SK-N-SH (cell line): Measurements from ENCODE around the gene PLA2G4B.

Experiments
- FOSL2 ChIP-seq: IDR thresholded peaks from 2 replicates; pipeline ENCODE4 v1.4.0; 2012; ENCODE audit warnings: low read depth, mild to moderate bottlenecking, moderate library complexity, borderline replicate concordance
- GABPA ChIP-seq: IDR thresholded peaks from 2 replicates; pipeline ENCODE4 v1.4.0; 2012; ENCODE audit warnings: low read depth, mild to moderate bottlenecking
- RAD21 ChIP-seq: IDR thresholded peaks from 2 replicates; pipeline ENCODE4 v1.6.1; 2012; ENCODE audit warnings: mild to moderate bottlenecking, low read length
- SMC3 ChIP-seq: IDR thresholded peaks from 2 replicates; pipeline ENCODE4 v1.6.1; 2012; ENCODE audit warnings: low read depth, low read length, improper control_type of control experiment
- TF ChIP-seq, protein P1 (sequence below): fragments of 200-600 bp; sonication (generic); IDR thresholded peaks from 2 replicates; pipeline ENCODE4 v1.6.1; 2017; ENCODE audit warnings: antibody characterized with exemption, mild to moderate bottlenecking, moderate library complexity

DNA sequence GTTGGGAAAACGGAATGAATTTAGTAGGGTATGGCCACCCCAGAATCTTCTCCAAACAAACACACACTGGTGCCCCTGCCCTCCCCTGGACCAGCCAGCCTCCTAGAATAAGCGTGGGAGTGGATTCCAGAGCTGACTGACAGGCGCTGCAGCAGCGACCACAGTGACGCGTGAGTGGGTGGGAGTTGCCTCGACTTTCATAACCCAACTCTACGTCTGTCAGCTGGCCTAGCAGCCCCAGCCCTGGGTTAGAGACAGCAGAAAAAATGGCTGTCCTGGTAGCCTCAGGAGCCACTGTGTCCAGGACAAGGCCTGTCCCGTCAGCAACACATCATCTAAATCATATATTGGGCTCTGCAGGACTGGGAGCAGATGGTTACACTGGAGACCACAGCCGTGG lies 10.0 kb downstream of the PLA2G4B start:
- TF ChIP-seq, protein P1, sequence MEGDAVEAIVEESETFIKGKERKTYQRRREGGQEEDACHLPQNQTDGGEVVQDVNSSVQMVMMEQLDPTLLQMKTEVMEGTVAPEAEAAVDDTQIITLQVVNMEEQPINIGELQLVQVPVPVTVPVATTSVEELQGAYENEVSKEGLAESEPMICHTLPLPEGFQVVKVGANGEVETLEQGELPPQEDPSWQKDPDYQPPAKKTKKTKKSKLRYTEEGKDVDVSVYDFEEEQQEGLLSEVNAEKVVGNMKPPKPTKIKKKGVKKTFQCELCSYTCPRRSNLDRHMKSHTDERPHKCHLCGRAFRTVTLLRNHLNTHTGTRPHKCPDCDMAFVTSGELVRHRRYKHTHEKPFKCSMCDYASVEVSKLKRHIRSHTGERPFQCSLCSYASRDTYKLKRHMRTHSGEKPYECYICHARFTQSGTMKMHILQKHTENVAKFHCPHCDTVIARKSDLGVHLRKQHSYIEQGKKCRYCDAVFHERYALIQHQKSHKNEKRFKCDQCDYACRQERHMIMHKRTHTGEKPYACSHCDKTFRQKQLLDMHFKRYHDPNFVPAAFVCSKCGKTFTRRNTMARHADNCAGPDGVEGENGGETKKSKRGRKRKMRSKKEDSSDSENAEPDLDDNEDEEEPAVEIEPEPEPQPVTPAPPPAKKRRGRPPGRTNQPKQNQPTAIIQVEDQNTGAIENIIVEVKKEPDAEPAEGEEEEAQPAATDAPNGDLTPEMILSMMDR: no peak
- no peak for TF ChIP-seq RAD21
- TF ChIP-seq SMC3: no peak
- TF ChIP-seq GABPA: no peak
- TF ChIP-seq FOSL2: no peak
